C1 segment of cervical spinal cord (tissue), 14 donors: ENCODE results near the gene PALM.
"Not testable (repeated sequence)": the region's sequence is repeated elsewhere in the genome, so short reads cannot be mapped to it uniquely, and the experiment has no call there.

ENCODE experiments used
- DNase-seq, 14 donors: peaks; one replicate each; lab custom pipeline; 2025; lab: John Stamatoyannopoulos, UW

Gene PALM, protein sequence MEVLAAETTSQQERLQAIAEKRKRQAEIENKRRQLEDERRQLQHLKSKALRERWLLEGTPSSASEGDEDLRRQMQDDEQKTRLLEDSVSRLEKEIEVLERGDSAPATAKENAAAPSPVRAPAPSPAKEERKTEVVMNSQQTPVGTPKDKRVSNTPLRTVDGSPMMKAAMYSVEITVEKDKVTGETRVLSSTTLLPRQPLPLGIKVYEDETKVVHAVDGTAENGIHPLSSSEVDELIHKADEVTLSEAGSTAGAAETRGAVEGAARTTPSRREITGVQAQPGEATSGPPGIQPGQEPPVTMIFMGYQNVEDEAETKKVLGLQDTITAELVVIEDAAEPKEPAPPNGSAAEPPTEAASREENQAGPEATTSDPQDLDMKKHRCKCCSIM

DNA sequence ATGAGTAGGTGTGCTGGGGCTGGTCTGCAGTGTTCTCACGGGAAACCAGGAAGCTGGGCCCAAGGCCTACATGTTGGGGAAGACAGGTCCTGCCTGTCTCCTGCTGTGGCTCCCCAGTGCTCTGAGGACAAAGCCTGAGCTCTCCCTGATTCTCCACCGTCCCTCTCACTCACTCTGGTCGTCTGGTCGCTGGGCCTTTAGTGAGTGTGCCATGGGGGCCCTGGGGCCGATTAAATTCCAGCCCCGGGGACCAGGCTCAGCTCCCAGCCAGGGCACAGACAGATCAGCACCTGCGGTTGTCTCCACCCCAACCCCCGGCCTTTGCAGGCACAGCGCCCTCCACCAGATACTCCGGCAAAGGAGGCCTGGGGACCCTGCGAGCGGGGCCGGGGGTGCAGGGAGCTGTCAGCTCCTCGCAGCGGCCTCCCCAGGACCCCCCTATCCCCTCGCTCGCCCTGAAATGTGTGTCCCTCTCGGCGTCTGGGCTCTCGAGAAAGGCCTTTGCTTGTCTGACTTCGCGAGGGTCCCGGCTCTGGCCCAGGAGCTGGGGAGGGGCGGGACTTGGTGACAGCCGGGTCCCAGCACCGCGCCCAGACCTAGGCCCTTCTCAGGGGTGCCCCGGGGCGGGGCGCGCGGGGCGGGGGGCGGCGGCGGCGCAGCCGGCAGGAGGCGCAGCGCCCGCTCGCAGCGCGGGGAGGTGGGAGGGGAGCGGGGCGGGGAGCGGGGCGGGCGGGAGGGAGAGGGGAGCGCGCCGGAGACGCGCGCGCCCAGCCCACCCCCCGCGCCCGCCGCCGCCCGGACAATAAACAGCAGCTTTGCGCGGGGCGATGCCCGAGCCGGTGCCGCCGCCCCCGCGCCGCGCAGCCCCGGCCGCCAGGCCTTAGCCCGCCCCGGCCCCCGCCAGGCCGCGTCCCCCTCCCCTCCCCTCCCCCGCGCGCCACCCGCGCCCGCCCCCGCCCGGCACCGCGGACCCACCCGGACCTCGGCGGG, at the start of gene PALM:
Gene PALM (plus strand): TSS at position 782 of the 990 bp plus-strand sequence. CDS start 212 bp downstream, outside the sequence.
- peak in 7 of 14 donors; percentile 10 to 58 (median 32) for DNase-seq

DNA sequence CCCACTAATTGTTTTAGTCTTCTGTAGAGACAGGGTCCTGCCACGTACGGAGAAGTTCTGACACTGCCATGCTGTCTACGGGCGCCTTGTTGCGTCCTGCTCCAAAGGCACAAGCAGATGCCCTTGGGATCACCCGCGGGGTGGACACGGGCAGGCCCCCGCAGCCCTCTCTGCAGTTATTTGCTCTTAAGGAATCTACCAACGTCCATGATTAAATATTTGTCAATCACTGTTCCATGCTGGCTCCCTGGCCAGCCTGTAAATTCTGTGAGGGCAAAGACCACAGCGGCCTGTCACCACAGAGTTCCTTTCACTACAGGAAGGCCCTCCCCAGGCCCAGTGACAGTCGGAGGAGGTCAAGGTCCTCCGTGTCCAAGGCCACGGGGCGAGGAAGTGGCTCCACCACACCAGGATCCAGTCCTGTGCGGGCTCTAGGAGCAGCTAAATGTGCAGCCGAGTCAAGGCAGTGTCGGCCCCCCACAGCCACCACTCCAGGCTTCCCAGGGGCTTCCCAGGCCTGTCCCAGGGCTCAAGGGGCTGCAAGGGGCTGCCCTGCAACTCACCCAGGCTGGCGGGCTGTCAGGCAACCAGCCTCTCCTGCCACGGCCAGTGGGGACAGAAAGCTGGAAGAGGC, 47.8 kb upstream of the PALM start:
- no peak for DNase-seq

DNA sequence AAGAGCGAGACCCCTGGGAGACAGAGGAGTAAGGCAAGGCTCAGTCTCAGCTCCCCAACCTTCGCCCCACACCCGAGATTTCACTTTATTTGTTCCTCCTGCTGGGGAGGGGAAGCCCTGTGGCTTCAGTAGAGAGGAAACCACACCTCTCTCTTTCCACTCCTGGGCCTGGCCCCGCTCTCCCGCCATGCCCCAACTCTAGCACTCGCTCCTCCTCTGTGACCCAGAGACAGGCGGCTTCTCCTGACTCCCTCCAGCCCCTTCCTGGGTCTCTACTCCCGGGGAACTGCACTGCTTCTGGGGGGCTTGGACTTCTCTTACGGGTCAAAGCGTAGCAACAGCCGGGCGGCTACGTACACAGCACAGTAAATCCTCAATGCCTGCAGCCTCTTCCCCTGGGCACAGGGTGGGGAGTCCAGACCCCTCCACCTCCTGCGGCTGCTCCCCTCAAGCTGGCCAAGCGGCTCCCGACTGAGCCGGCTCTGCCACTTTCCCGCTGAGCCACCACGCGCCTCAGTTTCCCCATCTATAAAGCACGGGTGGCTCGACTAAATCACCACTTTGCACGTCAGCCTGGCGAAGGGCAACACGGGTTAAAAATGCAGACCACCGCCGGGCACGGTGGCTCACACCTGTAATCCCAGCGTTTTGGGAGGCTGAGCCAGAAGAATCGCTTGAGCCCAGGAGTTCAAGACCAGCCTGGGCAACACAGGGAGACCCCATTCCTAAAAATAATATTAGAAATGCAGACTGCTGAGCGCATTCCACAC, 47.1 kb upstream of the PALM start:
- no peak for DNase-seq

DNA sequence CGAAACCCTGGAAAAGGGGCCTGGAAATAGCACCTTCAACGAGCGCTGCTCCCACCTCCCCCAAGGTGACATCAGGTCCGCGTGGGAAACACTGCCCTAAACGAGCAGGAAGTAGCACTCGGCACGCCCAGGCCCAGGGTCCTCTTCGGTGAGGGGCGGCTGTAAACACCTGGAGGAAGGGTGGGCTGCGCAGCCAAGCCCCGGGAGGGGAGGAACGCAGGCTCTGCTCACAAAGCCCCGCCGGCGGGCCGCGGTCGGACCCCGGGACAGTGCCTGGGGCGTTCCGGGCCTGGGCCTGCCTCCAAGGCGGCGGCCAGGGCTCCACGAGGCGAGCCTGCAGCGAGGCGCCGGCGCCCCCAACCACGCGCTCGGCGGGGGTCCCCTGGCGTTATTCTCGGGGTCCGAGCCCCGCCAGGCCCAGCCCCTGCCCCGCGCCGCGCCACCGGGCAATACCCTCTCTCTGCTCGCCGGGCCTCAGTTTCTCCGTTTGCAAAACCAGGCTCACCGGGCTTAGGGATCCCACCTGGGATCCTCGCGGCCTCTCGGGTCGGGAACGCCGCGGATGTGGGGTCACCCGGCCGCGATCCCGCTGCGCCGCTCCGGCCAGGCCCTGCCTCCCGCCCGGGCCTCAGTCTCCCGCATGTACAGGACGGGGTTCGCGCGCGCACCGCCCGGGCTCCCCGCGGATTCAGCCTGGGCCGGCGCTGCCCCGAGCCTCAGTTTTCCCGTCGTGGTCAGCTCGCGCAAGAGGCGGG, 46.4 kb upstream of the PALM start:
- DNase-seq: no peak

DNA sequence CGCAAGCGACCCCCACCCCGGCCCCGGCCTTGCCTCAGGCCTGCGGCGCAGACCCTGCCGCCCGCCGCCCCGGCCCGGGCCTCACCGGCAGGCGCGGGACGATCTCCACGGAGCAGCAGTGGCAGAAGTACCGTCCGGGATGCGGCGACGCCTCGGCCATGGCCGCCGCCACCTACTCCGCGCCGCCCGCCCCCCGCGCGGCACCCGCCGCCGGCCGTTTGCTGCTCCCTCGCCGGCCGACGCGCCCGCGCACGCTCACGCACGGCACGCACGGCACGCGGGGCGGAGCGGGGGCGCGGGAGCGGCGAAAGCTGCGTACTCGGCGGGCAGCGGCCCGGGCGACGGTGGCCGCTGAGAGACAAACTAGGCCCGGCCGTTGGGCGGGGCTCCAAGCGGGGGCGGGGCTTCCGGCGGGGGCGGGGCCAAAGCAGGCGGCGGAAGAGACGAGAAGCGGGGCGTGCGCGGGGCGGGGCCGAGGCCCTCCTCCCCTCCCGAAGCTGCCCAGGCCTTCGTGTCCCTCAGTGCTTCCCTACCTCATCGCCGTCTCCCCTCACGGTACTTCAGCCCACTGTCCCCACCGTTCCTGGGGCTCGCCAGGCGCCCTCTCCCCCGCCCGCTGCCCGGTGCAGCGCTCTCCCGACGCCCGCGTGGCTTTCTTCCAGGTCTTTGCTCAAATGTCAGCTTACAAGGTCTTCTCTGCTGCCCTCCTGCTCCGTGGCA, 45.6 kb upstream of the PALM start, which contains the start of gene RNF126:
Gene RNF126 (minus strand): TSS at position 253 of the 720 bp plus-strand sequence. CDS start 93 bp downstream, at position 160.
- peak; percentile 64 to 96 (median 88) for DNase-seq

DNA sequence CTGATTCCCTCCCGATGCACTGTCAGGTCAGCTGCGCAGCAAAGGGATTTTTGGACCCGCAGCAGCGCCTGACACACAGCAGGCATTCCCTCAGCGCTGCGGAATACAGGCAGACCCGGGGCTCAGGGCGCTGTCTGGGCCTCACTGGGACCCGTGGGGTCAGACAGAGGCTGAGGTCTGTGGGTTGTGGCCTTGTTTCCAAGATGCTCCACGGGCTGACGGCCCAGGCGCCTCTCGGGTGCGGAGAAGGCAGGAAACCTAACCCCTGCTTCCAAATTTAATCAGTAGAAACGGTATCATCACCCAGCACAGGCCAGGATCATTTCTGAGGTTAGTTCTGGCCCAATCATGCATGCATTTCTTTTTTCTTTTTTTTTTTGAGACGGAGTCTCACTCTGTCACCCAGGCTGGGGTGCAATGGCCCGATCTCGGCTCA, 45.0 kb upstream of the PALM start:
- no peak for DNase-seq

DNA sequence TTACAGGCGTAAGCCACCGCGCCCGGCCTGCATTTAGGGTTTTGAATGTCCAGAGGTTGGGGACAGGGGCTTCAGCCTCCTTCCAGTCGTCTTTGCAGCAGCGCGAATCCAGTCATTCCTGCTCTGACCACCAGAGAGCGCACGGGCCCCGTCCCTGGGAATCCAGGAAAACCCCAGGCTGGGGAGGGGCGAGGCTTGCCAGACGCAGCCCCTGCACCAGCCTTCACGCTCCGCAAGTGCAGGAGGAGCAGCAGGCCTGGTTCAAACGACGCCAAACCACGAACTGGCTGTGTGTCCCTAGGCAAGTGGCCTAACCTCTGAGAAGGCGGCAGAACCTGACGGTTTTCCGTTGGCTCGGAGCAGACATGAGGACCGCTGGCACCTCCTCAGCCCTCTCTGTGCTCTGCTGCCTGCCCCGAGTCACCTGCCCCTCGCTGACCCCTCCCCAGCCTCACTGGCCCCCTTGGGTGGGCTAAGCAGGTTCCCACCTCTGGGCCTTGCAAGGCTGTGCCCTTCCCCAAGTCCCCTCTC, 43.8 kb upstream of the PALM start:
- peak in 12 of 14 donors; percentile 37 to 82 (median 62) for DNase-seq

DNA sequence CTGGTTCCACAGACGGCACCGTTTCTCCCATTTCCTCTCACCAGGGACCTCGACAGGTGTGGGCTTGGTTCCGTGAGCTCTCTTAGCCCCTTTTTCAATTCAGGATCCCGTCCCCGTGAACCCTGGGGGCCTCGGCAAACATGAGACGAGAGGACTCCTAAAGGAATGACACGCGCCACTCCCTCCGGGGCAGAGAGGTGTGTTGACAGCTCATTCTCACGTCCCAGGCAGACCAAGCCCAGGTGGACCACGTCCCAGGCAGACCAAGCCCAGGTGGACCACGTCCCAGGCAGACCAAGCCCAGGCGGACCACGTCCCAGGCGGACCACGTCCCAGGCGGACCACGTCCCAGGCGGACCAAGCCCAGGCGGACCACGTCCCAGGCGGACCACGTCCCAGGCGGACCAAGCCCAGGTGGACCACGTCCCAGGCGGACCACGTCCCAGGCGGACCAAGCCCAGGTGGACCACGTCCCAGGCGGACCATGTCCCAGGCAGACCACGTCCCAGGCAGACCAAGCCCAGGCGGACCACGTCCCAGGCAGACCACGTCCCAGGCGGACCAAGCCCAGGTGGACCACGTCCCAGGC, 41.7 kb upstream of the PALM start:
- DNase-seq: not testable (repeated sequence)

DNA sequence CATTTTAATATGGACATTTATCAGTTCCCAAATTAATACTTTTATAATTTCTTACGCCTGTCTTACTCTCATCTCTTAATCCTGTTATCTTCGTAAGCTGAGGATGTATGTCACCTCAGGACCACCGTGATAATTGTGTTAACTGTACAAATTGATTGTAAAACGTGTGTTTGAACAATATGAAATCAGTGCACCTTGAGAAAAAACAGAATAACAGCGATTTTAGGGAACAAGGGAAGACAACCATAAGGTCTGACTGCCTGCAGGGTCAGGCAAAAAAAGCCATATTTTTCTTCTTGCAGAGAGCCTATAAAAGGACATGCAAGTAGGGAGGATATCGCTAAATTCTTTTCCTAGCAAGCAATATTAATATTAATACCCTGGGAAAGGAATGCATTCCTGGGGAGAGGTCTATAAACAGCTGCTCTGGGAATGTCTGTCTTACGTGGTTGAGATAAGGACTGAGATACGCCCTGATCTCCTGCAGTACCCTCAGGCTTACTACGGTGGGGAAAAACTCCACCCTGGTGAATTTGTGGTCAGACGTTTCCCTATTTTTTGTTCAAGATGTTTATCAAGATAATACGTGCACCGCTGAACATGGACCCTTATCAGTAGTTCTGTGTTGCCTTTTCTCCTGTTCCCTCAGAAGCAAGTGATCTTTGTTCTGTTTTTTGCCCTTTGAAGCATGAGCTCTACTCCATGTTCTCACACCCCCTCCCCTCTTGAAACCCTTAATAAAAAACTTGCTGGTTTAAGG, 39.9 kb upstream of the PALM start:
- DNase-seq: not testable (repeated sequence)

DNA sequence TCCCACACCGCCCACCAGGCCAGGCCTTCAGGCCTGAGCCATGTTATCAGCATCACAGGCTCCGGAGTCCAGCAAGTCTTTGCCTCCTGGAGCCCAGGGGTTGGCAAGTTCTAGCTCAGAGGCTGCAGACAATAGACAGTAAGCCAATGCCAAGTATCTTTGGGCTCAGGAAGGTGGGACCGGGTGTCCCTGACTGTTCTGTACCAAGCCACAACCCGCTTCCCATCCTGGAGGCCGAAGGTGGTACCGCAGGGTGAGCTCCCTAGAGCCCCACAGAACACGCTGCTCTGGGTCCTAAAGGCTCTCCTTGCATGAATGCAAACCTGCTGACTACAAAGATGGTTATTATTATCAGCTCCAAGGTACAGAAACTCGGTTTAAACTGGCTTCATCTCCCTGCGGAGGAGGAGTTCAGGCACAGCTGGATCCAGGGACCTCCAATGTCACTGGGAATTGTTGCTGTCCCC, 38.1 kb upstream of the PALM start:
- DNase-seq: no peak

DNA sequence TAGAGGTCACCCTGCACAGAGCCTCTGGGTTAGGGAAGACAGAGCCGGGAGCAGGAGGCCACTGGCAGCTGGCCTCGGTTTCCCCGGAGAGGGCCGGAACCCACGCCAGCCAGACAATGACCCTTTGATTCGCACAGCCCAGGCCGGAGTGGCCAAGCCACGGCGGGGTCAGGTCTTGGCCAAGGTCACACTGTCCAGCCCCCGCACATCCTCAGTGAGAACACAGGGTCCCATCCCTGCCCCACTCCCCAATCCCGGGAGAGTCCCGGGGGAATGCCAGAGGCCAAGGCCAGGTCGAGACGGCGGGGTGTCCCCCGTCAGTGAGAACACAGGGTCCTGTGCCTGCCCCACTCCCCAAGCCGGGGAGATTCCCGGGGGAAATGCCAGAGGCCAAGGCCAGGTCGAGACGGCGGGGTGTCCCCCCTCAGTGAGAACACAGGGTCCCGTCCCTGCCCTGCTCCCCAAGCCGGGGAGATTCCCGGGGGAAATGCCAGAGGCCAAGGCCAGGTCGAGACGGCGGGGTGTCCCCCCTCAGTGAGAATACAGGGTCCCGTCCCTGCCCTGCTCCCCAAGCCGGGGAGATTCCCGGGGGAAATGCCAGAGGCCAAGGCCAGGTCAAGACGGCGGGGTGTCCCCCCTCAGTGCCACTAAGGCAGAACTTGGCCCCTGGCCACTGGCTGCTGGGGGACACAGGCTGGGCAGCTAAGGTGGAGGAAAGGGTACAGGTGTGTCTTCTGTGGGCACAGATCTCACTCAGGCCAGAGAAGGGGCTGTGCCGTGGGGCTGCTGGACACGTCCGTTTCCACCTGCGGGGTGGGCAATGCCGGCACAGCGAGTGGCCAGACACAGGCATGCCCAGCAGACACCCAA, 34.2 kb upstream of the PALM start:
- peak in 5 of 14 donors; percentile 11 to 45 (median 19) for DNase-seq

DNA sequence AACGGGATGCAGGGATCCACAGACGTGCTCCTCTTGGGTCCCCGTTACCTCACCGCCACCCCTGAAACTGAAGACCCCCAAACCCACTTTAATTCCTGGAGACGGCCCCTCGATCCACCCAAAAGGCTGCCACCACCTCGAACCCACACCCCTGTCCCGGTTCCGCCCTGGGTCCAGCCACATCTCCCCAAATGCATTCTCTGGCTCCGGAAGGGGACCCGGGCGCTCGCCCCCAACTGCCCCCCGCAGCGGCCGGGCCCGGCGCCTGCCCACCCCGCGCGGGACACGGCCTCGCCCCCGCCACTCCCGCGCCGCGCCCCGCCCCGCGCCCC, 32.8 kb upstream of the PALM start:
- DNase-seq: no peak

DNA sequence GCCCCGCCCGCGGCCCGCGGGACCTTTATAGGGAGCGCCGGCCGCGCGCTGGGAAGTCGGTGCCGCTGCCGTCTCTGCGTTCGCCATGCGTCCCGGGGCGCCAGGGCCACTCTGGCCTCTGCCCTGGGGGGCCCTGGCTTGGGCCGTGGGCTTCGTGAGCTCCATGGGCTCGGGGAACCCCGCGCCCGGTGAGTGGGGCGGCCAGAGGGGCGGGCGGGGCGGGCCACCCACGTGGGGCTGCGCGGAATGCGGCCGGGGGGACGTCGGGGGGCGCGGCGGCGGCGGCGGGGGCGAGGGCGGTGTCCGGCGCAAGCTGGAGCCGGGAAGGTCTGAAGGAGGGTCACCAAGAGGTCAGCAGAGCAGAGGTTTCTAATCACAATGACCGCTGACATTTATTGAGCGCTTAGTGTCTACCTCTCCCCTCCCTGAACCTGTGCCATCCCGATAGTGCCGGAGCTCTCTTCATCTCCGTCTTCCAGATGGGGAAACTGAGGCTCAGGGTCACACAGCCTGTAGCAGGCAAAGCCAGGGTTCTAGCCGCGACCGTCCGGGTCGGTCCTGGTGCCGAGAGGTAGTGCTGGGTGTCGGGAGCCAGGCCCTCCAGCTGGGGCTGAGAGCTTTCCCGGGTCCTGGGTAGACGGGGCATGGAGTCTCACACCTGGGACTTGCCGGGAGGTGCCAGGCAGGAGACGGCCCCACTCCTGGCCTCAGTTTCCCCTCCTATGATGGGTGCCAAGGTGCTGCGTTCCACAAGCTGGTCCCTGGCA, 32.2 kb upstream of the PALM start, which contains the start of gene FSTL3:
Gene FSTL3 (plus strand): TSS at position 54 of the 767 bp plus-strand sequence. CDS start 32 bp downstream, at position 86.
- no peak for DNase-seq

DNA sequence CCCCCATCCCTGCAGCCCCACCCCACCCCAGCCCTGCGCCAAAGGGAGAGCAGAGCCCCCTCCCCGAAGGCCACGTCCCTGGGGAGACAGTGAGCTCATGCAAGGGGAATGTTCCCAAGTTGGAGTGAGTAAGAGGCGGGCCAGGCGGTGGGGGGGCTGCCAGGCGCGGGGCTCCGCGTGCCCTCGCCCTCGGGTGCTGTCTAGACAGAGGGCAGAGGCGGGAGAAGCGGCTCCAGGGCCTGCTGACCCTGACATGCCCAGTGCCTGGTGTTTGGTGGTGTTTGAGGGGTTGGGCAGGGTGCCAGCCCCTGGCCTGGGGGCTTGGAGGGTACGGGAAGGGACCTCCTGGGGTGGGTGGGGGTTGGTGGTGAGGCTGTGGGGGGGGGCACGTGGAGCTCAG, 31.5 kb upstream of the PALM start:
- peak in 4 of 14 donors; percentile 12 to 53 (median 16) for DNase-seq

DNA sequence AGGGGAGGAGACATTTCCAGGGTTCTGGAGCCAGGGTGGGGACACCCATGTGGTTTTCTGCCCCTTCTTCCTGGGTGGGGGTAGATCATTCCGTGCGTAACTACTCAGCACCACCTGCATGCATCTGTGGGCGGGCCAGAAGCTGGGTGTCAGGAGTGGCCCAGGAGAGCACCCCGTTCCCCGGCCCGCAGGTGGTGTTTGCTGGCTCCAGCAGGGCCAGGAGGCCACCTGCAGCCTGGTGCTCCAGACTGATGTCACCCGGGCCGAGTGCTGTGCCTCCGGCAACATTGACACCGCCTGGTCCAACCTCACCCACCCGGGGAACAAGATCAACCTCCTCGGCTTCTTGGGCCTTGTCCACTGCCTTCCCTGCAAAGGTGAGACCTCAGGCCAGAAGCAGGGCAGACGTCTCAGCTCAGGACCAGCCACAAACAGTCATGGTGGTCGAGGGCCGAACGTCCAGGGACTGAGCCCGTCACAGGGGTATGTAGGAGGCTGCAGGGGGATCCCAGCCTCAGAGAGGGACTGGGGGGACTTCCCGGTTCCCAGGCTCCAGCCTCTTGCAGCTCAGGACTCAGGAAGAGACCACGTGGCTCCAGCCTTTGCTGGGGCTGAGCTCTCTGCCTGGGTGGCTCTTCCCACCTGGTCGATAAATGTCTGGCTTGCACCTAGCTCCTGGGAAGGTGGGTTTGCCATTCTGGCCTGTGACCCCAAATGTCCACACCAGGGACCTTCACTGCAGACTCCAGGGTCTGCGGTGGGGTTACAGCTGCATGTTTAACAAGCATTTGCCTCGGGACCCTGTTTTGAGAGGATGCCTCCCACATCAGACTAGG, 30.9 kb upstream of the PALM start:
- DNase-seq: no peak
